ENCODE measurements around the gene GALNT17.

- no peak for TF ChIP-seq POLR2A (IDR thresholded peaks at IDR 0.05)
- TF ChIP-seq, protein P1, sequence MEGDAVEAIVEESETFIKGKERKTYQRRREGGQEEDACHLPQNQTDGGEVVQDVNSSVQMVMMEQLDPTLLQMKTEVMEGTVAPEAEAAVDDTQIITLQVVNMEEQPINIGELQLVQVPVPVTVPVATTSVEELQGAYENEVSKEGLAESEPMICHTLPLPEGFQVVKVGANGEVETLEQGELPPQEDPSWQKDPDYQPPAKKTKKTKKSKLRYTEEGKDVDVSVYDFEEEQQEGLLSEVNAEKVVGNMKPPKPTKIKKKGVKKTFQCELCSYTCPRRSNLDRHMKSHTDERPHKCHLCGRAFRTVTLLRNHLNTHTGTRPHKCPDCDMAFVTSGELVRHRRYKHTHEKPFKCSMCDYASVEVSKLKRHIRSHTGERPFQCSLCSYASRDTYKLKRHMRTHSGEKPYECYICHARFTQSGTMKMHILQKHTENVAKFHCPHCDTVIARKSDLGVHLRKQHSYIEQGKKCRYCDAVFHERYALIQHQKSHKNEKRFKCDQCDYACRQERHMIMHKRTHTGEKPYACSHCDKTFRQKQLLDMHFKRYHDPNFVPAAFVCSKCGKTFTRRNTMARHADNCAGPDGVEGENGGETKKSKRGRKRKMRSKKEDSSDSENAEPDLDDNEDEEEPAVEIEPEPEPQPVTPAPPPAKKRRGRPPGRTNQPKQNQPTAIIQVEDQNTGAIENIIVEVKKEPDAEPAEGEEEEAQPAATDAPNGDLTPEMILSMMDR (IDR thresholded peaks at IDR 0.05): no peak
Observed at GRCh38 chr7:71298378-71298777, 166.4 kb downstream of the GALNT17 start.
